GM12801 (cell line): ENCODE data around the gene EIF4E2.

Source experiments
- TF ChIP-seq, protein P1 (sequence below): IDR thresholded peaks from one replicate; pipeline ENCODE4 v1.5.1; 2011; ENCODE audit warnings: control low read depth; ENCODE audit not compliant: insufficient read length; ENCODE audit errors: extremely low read depth

EIF4E2 gene

DNA sequence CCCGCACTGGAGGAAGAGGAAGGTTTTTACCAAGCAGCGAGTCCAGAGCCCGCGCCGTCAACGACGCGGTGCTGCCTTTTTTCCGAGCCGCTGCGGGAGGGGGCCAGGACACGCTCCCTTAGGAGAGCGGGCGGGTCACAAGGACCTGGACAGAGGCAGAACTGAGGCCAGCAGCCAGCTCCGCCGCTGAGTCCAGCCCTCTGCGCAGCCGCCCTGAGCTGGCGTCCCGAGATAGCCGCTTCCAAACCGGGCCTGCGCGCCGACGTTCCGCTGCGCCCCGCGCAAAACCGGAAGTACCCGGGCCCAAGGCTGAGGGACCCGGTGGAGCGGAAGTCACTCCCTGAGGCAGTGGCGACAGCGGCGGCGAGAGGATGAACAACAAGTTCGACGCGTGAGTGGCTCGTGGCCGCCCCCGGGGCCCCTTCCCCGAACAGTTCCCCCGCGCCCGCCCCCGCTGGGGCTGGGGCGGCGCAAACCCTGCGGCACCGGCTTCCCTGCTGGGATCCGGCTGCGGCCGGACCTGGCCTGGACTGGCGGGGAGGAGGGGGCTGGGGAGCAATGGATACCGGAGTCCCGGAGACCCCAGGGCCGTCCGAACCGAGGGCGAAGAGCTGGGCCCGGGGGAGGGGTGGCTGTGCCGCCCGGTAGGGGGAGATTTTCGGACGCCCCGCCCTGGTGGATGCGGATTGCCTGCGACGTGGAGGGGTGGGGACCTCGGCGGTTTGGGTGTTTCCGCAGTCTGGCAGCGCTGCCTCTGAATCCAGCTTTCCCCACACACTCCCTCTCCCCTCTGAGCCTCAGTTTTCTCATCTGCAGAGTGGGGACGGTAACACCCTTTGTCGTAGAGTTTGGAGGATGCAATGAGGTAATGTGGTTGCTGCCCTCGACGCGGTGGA, at the start of gene EIF4E2, which contains the start of gene TIGD1:
TSS of gene EIF4E2 (plus strand) at position 336 of the 896 bp plus-strand sequence. CDS start at position 372, 36 bp downstream.
TSS of gene TIGD1 (minus strand) at position 204 of the 896 bp plus-strand sequence. CDS start 675 bp downstream, outside the sequence.
- TF ChIP-seq, protein P1, sequence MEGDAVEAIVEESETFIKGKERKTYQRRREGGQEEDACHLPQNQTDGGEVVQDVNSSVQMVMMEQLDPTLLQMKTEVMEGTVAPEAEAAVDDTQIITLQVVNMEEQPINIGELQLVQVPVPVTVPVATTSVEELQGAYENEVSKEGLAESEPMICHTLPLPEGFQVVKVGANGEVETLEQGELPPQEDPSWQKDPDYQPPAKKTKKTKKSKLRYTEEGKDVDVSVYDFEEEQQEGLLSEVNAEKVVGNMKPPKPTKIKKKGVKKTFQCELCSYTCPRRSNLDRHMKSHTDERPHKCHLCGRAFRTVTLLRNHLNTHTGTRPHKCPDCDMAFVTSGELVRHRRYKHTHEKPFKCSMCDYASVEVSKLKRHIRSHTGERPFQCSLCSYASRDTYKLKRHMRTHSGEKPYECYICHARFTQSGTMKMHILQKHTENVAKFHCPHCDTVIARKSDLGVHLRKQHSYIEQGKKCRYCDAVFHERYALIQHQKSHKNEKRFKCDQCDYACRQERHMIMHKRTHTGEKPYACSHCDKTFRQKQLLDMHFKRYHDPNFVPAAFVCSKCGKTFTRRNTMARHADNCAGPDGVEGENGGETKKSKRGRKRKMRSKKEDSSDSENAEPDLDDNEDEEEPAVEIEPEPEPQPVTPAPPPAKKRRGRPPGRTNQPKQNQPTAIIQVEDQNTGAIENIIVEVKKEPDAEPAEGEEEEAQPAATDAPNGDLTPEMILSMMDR = no peak

GRCh38 chr2:232501331-232501771, 49.1 kb upstream of the EIF4E2 start:
- TF ChIP-seq, protein P1 = no peak

DNA sequence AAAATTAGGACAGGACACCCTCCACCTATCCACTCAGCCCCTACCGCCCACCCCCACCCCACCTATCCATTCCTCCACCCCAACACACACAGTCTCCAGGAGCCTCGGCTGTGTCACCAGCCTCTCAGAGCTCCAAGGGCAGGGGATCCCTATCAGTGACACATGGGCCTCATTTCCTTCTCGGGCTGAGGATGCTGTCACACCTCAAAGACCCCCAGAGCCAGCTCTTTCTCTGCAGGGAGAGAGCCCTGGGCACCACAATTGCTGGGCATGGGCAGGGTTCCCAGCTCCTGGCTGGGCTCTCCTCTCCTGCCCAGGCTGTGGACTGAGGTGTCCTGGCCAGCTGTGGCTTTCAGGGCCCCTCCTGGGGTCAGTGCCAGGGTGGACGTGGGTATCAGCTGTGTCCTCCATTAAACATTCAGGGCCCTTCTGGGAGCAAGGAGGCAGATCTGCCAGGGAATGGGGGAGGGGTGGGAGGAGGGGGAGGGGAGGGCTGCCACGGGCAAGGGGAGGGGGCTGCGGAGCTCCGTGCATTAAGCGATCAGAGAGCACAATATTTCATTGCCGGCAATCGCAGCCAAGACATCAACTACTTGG, 48.6 kb upstream of the EIF4E2 start:
- TF ChIP-seq, protein P1 = no peak

- TF ChIP-seq, protein P1 = no peak
These were observed 48.0 kb upstream of the EIF4E2 start for GRCh38 chr2:232502511-232502910.

DNA sequence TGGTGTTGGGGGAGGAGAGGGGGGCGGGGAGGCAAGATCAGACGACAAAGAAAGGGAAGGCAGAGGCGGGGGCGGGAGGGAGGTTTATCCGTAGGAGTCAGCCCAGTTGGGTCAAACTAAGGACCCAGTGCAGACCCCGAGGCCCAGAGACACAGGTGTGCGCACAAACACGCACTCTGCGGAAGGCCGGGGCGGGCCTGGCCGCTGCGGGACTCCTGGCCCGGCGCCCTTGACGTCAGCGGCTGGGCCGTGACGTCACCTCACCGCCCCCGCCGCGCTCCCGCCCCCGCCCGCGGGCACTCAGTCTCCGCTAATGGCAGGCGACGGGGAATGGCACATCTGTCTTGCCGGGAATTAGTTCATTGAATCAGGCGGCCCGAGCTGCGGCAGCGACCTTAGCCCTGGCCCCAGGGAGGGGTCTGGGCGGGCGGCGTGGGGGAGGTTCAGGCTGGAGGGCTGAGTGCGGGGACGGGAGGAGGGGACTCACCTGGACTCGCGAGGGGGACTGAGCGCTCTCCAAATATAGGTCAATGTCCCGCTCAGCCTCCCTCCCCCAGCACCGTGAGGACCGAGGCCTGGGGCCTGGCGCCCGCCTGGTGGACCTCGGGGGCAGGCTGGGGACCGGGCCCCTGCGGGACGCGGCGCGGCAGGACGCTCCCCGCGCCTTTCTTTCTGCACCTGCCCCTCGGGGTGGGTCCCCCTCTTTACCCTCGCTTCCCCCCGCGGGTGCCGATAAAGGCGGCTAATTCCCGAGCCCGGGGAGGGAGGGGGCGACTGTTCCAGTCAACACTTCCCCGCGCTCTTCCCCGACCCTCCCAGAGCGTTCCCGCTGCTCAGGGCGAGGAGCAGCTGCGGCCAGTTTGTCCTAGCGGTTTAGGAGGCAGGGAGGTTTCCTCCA, 47.3 kb upstream of the EIF4E2 start:
- TF ChIP-seq, protein P1 = no peak

- TF ChIP-seq, protein P1 = no peak
These were observed 46.6 kb upstream of the EIF4E2 start for GRCh38 chr2:232503809-232504323.
